Thoracic aorta (tissue), 2 donors: ENCODE measurements around the gene HIGD1C. TPM values are rescaled to one million over a fixed set of nuclear protein-coding genes. Genes with fewer than 3 reads are reported as not detected.

Experiments used
- ATAC-seq: fragments of 150-250 bp; one replicate; pipeline ENCODE4 v1.8.0; 2017; ENCODE audit warnings: low read depth; ENCODE audit not compliant: insufficient number of reproducible peaks, low FRiP score
- DNase-seq: peaks from one replicate; pipeline ENCODE4 v3.0.0-alpha.2; 2020; ENCODE audit warnings: low spot score
- H3K27ac ChIP-seq, 2 donors: fragments of 200-600 bp; sonication (generic); 1 replicate in 1 of 2; 2 replicates in 1 of 2; pipeline ENCODE4 v1.5.1; 2016; ENCODE audit warnings: mild to moderate bottlenecking in 2 of 2, moderate library complexity in 2 of 2
- H3K27me3 ChIP-seq: fragments of 200-600 bp; sonication (generic); replicated peaks from 2 replicates; pipeline ENCODE4 v1.6.0; 2016; ENCODE audit warnings: mild to moderate bottlenecking; ENCODE audit not compliant: insufficient read depth
- H3K36me3 ChIP-seq: fragments of 200-600 bp; sonication (generic); one replicate; pipeline ENCODE4 v1.5.1; 2016
- H3K4me1 ChIP-seq, 2 donors: fragments of 200-600 bp; sonication (generic); 1 replicate in 1 of 2; 2 replicates in 1 of 2; pipeline versions ENCODE4 v1.5.1 to v1.6.0; 2016; ENCODE audit warnings: low read depth in 2 of 2, mild to moderate bottlenecking in 1 of 2; ENCODE audit not compliant: control insufficient read depth in 1 of 2
- H3K4me3 ChIP-seq: fragments of 200-600 bp; sonication (generic); 2 replicates; pipeline ENCODE4 v1.5.1; 2016; ENCODE audit warnings: mild to moderate bottlenecking
- H3K9me3 ChIP-seq: fragments of 200-600 bp; sonication (generic); 2 replicates; pipeline ENCODE4 v1.5.1; 2016
- total RNA-seq, 2 donors: library from RNA; depleted of rRNA; stranded (reverse); fragments of >200 nt; gene quantifications; one replicate each; pipeline versions ENCODE4 v1.1.0 to v1.2.3, GENCODE V29; 2016
- TF ChIP-seq, protein P1 (sequence below): fragments of 200-600 bp; sonication (generic); IDR thresholded peaks from one replicate; pipeline ENCODE4 v1.5.1; 2019; ENCODE audit warnings: antibody characterized with exemption

The HIGD1C gene
- total RNA-seq, 2 donors from 2014 or later = not detected

DNA sequence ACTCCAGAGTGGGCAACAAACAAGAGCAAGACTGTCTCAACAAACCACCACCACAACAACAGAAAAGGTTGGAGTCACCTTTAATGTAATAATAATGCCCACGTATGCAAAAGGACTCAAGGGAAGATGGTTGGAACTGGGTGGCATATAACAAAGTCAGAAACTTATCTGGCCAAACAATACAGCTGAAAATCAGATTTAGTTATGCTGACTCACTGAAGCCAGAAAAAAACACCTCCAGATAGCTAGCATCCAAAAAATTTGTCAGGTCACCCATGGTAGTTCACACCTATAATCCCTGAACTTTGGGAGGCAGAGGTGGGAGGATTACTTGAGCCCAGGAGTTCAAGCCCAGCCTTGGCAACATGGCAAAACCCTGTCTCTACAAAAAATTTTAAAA lies 49.5 kb downstream of the HIGD1C start:
- no peak overlapping the region for H3K27ac ChIP-seq
- H3K4me1 ChIP-seq = peaks cover 2 to 7% of the 10 kb centered on the region in 2 donors
- peaks cover 33% of the 10 kb centered on the region for H3K36me3 ChIP-seq
- TF ChIP-seq, protein P1, sequence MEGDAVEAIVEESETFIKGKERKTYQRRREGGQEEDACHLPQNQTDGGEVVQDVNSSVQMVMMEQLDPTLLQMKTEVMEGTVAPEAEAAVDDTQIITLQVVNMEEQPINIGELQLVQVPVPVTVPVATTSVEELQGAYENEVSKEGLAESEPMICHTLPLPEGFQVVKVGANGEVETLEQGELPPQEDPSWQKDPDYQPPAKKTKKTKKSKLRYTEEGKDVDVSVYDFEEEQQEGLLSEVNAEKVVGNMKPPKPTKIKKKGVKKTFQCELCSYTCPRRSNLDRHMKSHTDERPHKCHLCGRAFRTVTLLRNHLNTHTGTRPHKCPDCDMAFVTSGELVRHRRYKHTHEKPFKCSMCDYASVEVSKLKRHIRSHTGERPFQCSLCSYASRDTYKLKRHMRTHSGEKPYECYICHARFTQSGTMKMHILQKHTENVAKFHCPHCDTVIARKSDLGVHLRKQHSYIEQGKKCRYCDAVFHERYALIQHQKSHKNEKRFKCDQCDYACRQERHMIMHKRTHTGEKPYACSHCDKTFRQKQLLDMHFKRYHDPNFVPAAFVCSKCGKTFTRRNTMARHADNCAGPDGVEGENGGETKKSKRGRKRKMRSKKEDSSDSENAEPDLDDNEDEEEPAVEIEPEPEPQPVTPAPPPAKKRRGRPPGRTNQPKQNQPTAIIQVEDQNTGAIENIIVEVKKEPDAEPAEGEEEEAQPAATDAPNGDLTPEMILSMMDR = no peak
- no peaks in the 10 kb centered on the region for H3K9me3 ChIP-seq
- no peaks in the 10 kb centered on the region for H3K27me3 ChIP-seq
- DNase-seq = no peak
- H3K4me3 ChIP-seq = no peak overlapping the region
- no peak for ATAC-seq

DNA sequence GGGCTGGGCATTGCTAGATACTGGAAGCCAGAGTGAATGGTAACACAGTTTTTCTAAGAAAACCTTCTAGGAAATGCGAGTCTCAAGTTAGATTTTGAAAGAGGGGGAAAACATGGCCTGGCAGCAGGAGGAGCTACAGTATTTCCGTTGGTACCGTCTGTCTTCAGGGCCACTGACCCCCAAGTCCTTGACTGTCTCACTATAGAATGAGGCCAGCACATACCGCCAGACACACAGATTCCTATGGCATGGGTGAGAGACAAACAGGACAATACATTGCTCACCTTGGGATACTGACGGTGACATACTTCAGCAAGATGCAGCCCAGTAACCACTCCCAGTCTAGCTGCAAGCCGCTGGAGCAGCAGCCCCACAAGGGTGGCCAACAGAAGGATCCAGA lies 52.2 kb downstream of the HIGD1C start:
- peaks cover 10 to 15% of the 10 kb centered on the region in 2 donors for H3K4me1 ChIP-seq
- TF ChIP-seq, protein P1 = no peak
- DNase-seq (no peak), ATAC-seq (no peak)
- H3K27ac ChIP-seq = no peak overlapping the region
- H3K27me3 ChIP-seq = no peaks in the 10 kb centered on the region
- peaks cover 28% of the 10 kb centered on the region for H3K36me3 ChIP-seq
- H3K9me3 ChIP-seq = no peaks in the 10 kb centered on the region
- H3K4me3 ChIP-seq = no peak overlapping the region

GRCh38 chr12:51005030-51005429 lies 52.7 kb downstream of the HIGD1C start:
- no peak overlapping the region for H3K4me3 ChIP-seq
- DNase-seq (no peak), ATAC-seq (no peak)
- peaks cover 28% of the 10 kb centered on the region for H3K36me3 ChIP-seq
- peaks cover 13 to 20% of the 10 kb centered on the region in 2 donors for H3K4me1 ChIP-seq
- H3K27ac ChIP-seq = no peak overlapping the region
- TF ChIP-seq, protein P1 = no peak
- no peaks in the 10 kb centered on the region for H3K27me3 ChIP-seq
- H3K9me3 ChIP-seq = no peaks in the 10 kb centered on the region

GRCh38 chr12:51005671-51006070 lies 53.3 kb downstream of the HIGD1C start:
- TF ChIP-seq, protein P1 = no peak
- Histone ChIP-seq H3K27me3 (no peaks in the 10 kb centered on the region), H3K4me1 (peaks cover 13 to 24% of the 10 kb centered on the region in 2 donors), H3K4me3 (no peak overlapping the region), H3K9me3 (no peaks in the 10 kb centered on the region), H3K27ac (no peak overlapping the region), H3K36me3 (peaks cover 22% of the 10 kb centered on the region)
- ATAC-seq (no peak), DNase-seq (no peak)

GRCh38 chr12:51008329-51009055 lies 56.1 kb downstream of the HIGD1C start:
- Histone ChIP-seq H3K27me3 (no peaks in the 10 kb centered on the region), H3K36me3 (peaks cover 13% of the 10 kb centered on the region), H3K27ac (peak overlapping the region; percentile 30 to 60), H3K4me3 (peak overlapping the region; percentile 49), H3K9me3 (no peaks in the 10 kb centered on the region), H3K4me1 (peaks cover 27 to 36% of the 10 kb centered on the region in 2 donors)
- no peak for ATAC-seq
- DNase-seq = no peak
- TF ChIP-seq, protein P1 = no peak
